ENCODE results near the gene NOS3. TPM values are rescaled to one million over a fixed set of nuclear protein-coding genes. Genes with fewer than 3 reads are reported as not detected.

NOS3 gene
- total and polyA plus RNA-seq, 2 experiments from 2014 or later, result 2.6 to 6.1 TPM

- TF ChIP-seq REST (IDR thresholded peaks at IDR 0.05; ENCODE audit: unreplicated experiment) (no peak), CREB1 (CRISPR knock-in tag; IDR thresholded peaks at IDR 0.05; ENCODE audit: low read depth) (no peak)
Observed at GRCh38 chr7:151048911-151049463, 58.2 kb downstream of the NOS3 start (continued).

- Mint-ChIP-seq H3K27ac (no peak overlapping the region), H3K27me3 (ENCODE audit: insufficient read depth, low read depth, poor library complexity) (peaks cover 30% of the 10 kb centered on the region), H3K4me3 (no peak overlapping the region; the same call in 2 of the 3 replicates), H3K36me3 (ENCODE audit: low read depth) (no peaks in the 10 kb centered on the region), H3K9me3 (no peaks in the 10 kb centered on the region), H3K4me1 (peaks cover 10% of the 10 kb centered on the region)
- no peaks in the 10 kb centered on the region for H3K9me2 ChIP-seq (ENCODE audit: insufficient read depth)
- H3F3A ChIP-seq (replicated peaks; ENCODE audit: low read depth), result no peaks in the 10 kb centered on the region
- ATAC-seq (peak; percentile 89), DNase-seq (ENCODE audit: low spot score) (peak; percentile 95)
- no peaks in the 10 kb centered on the region; the same call in 1 of the 2 replicates for H4K20me1 ChIP-seq (replicated peaks; ENCODE audit: insufficient read depth)
- H3K4me2 ChIP-seq, result peak overlapping the region; percentile 78
- H2AFZ ChIP-seq, result peak overlapping the region; percentile 69; the same call in 1 of the 2 replicates
- H3K27me3 ChIP-seq (ENCODE audit: insufficient read depth), result peaks cover 27% of the 10 kb centered on the region
- H3K27ac ChIP-seq (ENCODE audit: low read depth), result no peak overlapping the region
- peak overlapping the region; percentile 49 for H3K4me3 ChIP-seq
- H3K4me1 ChIP-seq (ENCODE audit: insufficient read depth), result peaks cover 3% of the 10 kb centered on the region; the same call in 1 of the 2 replicates
- no peaks in the 10 kb centered on the region for H3K79me2 ChIP-seq (replicated peaks; ENCODE audit: insufficient read depth)
- no peaks in the 10 kb centered on the region for H3K36me3 ChIP-seq (ENCODE audit: insufficient read depth)
- peak; percentile 95 for TF ChIP-seq REST (IDR thresholded peaks at IDR 0.05; ENCODE audit: unreplicated experiment)
- TF ChIP-seq EZH2 (IDR thresholded peaks at IDR 0.05; ENCODE audit: low read depth, unreplicated experiment), result no peak
- no peak for TF ChIP-seq ETS1 (IDR thresholded peaks at IDR 0.05)
- TF ChIP-seq POLR2AphosphoS5 (IDR thresholded peaks at IDR 0.05; ENCODE audit: low read depth), result peak; percentile 48; the same call in 1 of the 2 replicates
- TF ChIP-seq JUNB (IDR thresholded peaks at IDR 0.05; ENCODE audit: unreplicated experiment), result no peak
- TF ChIP-seq ZNF462 (CRISPR knock-in tag; IDR thresholded peaks at IDR 0.05), result no peak
- no peak for TF ChIP-seq NANOG (IDR thresholded peaks at IDR 0.05; ENCODE audit: borderline replicate concordance)
- peak; percentile 72 for TF ChIP-seq CREB1 (CRISPR knock-in tag; IDR thresholded peaks at IDR 0.05; ENCODE audit: low read depth)
- TF ChIP-seq ZNF331 (CRISPR knock-in tag; IDR thresholded peaks at IDR 0.05; ENCODE audit: low read depth), result no peak
Observed at GRCh38 chr7:151051108-151051507, 60.3 kb downstream of the NOS3 start.

Measured in GM23338 (cell line).